Neural progenitor cell (in vitro differentiated cells): ENCODE data around the gene R3HCC1L.

Experiments used
- CTCF ChIP-seq: fragments of 200-600 bp; sonication (generic); IDR thresholded peaks from 2 replicates; pipeline ENCODE4 v1.5.1; 2017; ENCODE audit warnings: antibody characterized with exemption, mild to moderate bottlenecking
- EZH2 ChIP-seq: fragments of 200-600 bp; sonication (generic); IDR thresholded peaks from 2 replicates; pipeline ENCODE4 v1.6.1; 2017; ENCODE audit warnings: antibody characterized with exemption, mild to moderate bottlenecking, moderate library complexity
- EZH2phosphoT487 ChIP-seq: fragments of 200-600 bp; sonication (generic); IDR thresholded peaks from 2 replicates; pipeline ENCODE4 v1.6.1; 2017; ENCODE audit warnings: antibody characterized with exemption

- TF ChIP-seq CTCF, result no peak
- no peak for TF ChIP-seq EZH2phosphoT487
- TF ChIP-seq EZH2, result no peak
These were observed 36.2 kb upstream of the R3HCC1L start for GRCh38 chr10:98098247-98098646.
